Measurements from ENCODE around the gene EHBP1L1. TPM values are rescaled to one million over a fixed set of nuclear protein-coding genes. Genes with fewer than 3 reads are reported as not detected.
A peak's percentile ranks its signal among the peaks of the same experiment; 100 is the strongest.

Gene EHBP1L1
- total and polyA plus RNA-seq, 2 of the 13 experiments (the other 11 are each of a cell fraction or from before 2014, with no cell fraction given), result 8.3 to 10.6 TPM

GRCh38 chr11:65598258-65598699 lies 22.4 kb downstream of the EHBP1L1 start:
- H3K27me3 ChIP-seq (ENCODE audit: control insufficient read depth in 1 of 2, insufficient read depth in 2 of 2, low read length in 2 of 2), result no peaks in the 10 kb centered on the region
- H3K36me3 ChIP-seq (replicated peaks in 1 of 2; ENCODE audit: control insufficient read depth in 1 of 2, insufficient read depth in 2 of 2, low read length in 2 of 2), result peaks cover 14 to 21% of the 10 kb centered on the region in 2 experiments; a peak in 4 of 5 replicates
- WGBS (ENCODE audit: low lambda C conversion rate), result 98% methylated on average over 12 of the region's 16 CpGs
- H3K4me3 ChIP-seq (replicated peaks in 1 of 3; ENCODE audit: insufficient read depth in 1 of 3, low read depth in 2 of 3, low read length in 3 of 3), result no peak overlapping the region
- no peak overlapping the region for H3K9ac ChIP-seq (ENCODE audit: insufficient read depth, low read depth, low read length)
- TF ChIP-seq PAX8 (CRISPR knock-in tag; IDR thresholded peaks at IDR 0.05; ENCODE audit: borderline replicate concordance) (no peak), ZSCAN30 (CRISPR knock-in tag; IDR thresholded peaks at IDR 0.05) (no peak), DMTF1 (CRISPR knock-in tag; IDR thresholded peaks at IDR 0.05) (no peak), SRY (CRISPR knock-in tag; IDR thresholded peaks at IDR 0.05) (no peak), MAX (IDR thresholded peaks at IDR 0.05) (no peak), GMEB1 (CRISPR knock-in tag; IDR thresholded peaks at IDR 0.05; ENCODE audit: borderline replicate concordance) (no peak), ZNF775 (CRISPR knock-in tag; IDR thresholded peaks at IDR 0.05; ENCODE audit: borderline replicate concordance) (no peak), RBFOX2 (IDR thresholded peaks at IDR 0.05; ENCODE audit: low read depth, low read length) (peak; percentile 68), AGO2 (optimal IDR thresholded peaks at IDR 0.05; ENCODE audit: low read depth, low read length) (peak; percentile 92), ZNF3 (CRISPR knock-in tag; IDR thresholded peaks at IDR 0.05) (no peak), FOXO1 (CRISPR knock-in tag; IDR thresholded peaks at IDR 0.05) (no peak), SP2 (CRISPR knock-in tag; IDR thresholded peaks at IDR 0.05) (no peak), NPAS2 (CRISPR knock-in tag; IDR thresholded peaks at IDR 0.05; ENCODE audit: borderline replicate concordance) (no peak), ELF3 (CRISPR knock-in tag; IDR thresholded peaks at IDR 0.05) (no peak), ZNF776 (CRISPR knock-in tag; IDR thresholded peaks at IDR 0.05) (no peak), SNAPC5 (CRISPR knock-in tag; IDR thresholded peaks at IDR 0.05; ENCODE audit: borderline replicate concordance) (no peak)
- DNase-seq (ENCODE audit: low spot score) (no peak), FAIRE-seq (no peak), ATAC-seq (no peak)
- H3K9me3 ChIP-seq (ENCODE audit: low read length), result no peaks in the 10 kb centered on the region
- no peak overlapping the region for H3K4me2 ChIP-seq (ENCODE audit: low read depth, low read length)
- intact Hi-C loops (cut with micrococcal nuclease; ENCODE audit: unreplicated experiment) (no loop called here), in situ Hi-C loops (cut with HindIII; ENCODE audit: extremely low pct_ligation_motif_present, low pct_unique_long_range_greater_than_20kb) (no loop called here)
- 0 out of 2 replicates have a peak, but pooled peaks cover 3% of the 10 kb centered on the region for H4K20me1 ChIP-seq (ENCODE audit: insufficient read depth, low read length)
- no peak overlapping the region for H3K27ac ChIP-seq (ENCODE audit: extremely low read length, insufficient read depth, low read length)
- H2AFZ ChIP-seq (ENCODE audit: low read length), result no peak overlapping the region
- H3K79me2 ChIP-seq (ENCODE audit: insufficient read depth, low read length), result no peaks in the 10 kb centered on the region
- POLR2A ChIA-PET, result interaction anchor here (0.7 to 1.2 kb wide), 4 partner anchors 12 to 65 kb away, joined by 3 read pairs; partner anchors contain the start of genes MAP3K11 and RELA
- CTCF ChIA-PET (ENCODE audit: low intra/inter-chr PET ratio, low total read pairs), result no interaction called here
- H3K4me1 ChIP-seq (ENCODE audit: insufficient read depth, low read length), result no peaks in the 10 kb centered on the region
- no TSS peak for BruUV-seq (replicated peaks)

Data from HepG2 (cell line).